Bone marrow (tissue), 2 donors: Measurements from ENCODE around the gene STK17A.
"Not testable (repeated sequence)": the region's sequence is repeated elsewhere in the genome, so short reads cannot be mapped to it uniquely, and the experiment has no call there.

Source experiments
- DNase-seq, 2 donors: peaks; one replicate each; lab custom pipeline; 2025; lab: John Stamatoyannopoulos, UW

STK17A gene

GRCh38 chr7:43568529-43568928 lies 14.4 kb upstream of the STK17A start:
- no peak for DNase-seq

DNA sequence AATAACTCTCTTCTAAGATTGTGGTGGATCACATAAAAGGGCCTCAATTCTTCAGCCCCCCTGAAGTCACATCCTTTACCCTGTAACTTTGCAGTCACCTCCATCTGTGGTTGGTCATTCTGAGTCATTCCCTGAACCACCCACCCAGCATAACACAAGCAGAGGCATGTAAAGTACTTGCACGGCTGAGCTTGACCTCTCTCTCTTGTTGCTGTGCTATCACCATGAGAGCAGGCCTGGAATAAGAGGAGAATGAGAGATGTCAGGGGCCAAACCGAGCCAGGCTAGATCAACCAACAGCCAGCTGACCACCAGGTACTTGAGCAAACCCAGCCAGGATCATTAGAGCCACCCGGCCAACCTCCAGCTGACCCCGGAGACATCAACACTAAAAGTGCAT lies 13.5 kb upstream of the STK17A start:
- no peak for DNase-seq

DNA sequence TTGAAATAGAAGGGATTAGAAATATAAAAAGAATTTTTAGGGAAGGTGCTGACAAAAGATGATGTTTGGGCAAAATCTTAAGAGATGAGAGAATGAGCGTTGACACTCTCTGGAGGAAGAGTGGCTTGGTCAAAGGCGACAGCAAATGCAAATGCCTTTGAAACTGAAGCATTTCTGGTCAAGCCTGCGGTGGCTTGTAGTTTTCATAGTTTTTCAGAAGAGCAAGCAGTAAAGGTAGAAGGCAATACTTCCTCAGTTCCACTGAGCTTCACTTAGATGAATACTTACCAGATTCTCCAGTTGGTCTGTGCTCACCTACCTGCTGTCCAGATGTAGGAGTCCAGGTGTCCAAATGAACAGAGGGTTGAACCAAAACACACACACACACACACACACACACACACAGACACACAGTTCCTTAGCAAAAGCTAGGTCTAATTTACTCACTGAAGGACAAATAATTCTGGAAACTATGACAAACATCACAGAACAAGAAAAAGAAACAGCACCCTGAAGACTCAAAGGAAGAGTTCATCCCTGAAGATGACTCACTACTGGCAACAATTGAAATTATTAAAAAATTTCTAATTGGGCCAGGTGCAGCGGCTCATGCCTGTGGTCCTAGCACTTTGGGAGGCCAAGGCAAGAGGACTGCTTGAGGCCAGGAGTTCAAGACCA lies 12.1 kb upstream of the STK17A start:
- DNase-seq: no peak

GRCh38 chr7:43572516-43573049 lies 10.3 kb upstream of the STK17A start:
- peak; percentile 9 to 94 for DNase-seq

GRCh38 chr7:43573832-43574231 lies 9.1 kb upstream of the STK17A start:
- DNase-seq: not testable (repeated sequence)

- no peak for DNase-seq
Observed at GRCh38 chr7:43575506-43575905, 7.4 kb upstream of the STK17A start.

DNA sequence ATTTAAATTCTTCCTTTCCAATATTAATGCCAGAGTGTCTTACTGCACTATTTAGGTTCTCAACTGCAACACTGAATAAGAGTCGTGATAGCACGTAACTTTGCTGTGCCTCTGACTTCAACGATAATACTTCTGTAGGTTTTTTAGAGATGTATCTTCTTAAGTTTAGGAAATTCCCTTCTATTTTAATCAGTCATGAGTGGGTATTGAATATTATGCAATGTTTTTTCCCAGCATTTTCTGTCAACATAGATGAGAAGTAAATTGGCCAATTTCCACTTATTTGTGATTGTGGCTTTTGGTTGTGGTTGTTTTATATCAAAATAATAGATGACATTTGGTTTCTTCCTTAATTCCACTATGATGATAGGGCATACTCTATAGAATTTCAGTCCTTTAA lies 6.7 kb upstream of the STK17A start:
- DNase-seq: no peak

DNA sequence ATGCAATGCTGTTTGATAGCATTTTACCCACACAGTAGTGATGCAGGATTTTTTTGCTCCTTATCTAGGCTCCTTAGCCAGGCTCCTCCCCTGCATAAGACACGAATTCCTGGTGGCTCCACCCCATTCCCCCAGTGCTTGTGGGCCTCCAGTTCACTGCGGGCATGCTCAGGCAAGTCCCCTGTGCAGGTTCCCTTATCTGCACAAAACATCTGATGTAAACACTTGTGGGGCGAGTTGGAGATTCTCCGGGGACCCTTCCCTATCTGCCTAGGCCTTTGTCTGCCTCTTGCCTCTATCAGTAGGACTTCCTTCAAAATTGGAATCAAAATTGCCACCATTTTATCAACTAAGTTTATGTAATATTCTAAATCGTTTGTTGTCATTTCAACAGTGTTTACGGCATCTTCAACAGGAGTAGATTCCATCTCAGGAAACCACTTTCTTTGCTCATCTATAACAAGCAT lies 5.4 kb upstream of the STK17A start:
- no peak for DNase-seq

GRCh38 chr7:43583424-43584194 lies 701 bp downstream of the STK17A start:
- DNase-seq: peak; percentile 22 to 82

GRCh38 chr7:43584195-43584586 lies 1.3 kb downstream of the STK17A start:
- DNase-seq: peak in 1 of 2 donors; percentile 35

- not testable (repeated sequence) for DNase-seq
Observed at GRCh38 chr7:43584733-43585132, 1.8 kb downstream of the STK17A start.

GRCh38 chr7:43585562-43585961 lies 2.7 kb downstream of the STK17A start:
- no peak for DNase-seq

DNA sequence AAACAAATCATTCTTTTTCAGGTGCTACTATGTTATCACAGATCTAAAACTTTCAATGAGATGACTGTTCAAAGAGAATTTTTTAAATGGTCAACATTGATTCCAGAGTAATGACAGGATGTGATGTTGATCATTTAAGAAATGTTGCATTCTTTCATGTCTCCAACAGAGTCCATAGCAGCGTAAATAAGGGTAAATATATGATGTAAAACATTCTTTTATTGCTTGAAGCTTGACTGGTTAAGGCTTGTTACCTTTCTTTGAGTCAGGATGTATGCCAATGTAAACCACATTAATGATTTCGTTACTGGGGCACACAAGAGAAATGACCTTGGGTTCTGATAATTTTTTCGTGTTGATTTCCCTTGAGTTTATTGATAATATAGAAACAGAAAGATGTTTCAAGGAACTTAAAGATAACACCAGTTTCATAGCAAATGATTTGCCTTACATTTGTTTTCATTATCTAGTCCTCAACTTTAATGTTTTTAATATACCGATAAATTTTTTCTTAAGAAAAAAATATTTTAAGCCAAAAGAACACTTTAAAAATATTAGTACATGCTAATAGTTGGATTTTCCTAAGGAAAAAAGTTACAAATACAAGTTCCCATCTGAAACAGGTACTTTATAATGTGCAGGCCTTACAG lies 3.5 kb downstream of the STK17A start:
- no peak for DNase-seq

DNA sequence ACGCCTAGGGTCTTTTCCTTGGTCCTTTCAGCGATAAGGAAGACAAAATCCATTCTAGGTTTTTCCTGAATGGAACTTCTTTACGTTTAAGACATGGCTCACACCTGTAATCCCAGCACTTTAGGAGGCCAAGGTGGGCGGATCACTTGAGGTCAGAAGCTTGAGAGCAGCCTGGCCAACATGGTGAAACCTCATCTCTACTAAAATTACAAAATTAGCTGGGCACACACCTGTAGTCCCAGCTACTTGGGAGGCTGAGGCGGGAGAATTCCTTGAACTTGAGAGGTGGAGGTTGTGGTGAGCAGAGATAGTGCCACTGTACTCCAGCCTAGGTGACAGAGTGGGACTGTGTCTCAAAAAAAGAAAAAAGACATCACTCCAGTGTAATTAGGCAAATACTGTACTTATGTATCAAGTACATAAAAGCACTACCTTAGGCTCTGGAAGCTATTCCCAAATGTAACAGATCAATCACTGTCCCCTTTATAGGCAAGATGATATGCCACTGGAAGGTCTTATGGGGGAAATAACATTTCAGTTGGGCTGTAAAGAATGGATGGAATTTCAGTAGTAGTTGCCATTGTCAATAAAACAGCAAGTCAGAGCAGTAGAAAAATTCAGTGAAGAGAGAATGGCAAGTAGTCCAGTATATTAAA lies 5.7 kb downstream of the STK17A start:
- DNase-seq: no peak

DNA sequence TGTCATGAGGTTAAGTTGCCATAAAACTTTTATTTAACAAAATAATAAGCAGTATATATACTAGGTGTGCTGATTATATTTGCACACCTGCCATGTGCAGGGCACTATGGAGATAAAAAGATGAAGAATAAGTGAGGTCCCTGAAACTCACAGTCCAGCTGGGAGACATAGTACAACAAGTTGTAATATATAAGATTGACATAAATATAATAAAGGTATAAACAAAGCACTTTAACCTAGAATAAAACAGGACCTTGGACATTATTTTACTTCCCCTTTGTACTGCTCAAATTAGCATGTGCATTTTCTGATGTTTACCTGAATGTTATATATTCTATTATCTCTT lies 6.2 kb downstream of the STK17A start:
- no peak for DNase-seq

DNA sequence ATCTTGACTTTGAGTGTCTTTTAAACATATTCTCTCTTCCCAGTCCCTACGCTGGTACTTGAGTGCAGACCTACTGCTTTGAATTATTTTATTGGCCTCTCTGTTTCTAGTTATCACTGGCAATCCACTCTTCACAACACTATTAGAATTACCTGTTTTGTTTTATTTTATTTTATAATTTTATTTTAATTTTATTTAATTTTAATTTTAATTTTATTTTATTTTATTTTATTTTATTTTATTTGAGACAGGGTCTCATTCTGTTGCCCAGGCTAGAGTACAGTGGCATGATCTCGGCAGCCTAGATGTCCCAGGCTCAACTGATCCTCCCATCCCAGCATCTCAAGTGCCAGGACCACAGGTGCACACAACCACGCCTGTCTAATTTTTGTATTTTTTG lies 6.8 kb downstream of the STK17A start:
- DNase-seq: no peak

DNA sequence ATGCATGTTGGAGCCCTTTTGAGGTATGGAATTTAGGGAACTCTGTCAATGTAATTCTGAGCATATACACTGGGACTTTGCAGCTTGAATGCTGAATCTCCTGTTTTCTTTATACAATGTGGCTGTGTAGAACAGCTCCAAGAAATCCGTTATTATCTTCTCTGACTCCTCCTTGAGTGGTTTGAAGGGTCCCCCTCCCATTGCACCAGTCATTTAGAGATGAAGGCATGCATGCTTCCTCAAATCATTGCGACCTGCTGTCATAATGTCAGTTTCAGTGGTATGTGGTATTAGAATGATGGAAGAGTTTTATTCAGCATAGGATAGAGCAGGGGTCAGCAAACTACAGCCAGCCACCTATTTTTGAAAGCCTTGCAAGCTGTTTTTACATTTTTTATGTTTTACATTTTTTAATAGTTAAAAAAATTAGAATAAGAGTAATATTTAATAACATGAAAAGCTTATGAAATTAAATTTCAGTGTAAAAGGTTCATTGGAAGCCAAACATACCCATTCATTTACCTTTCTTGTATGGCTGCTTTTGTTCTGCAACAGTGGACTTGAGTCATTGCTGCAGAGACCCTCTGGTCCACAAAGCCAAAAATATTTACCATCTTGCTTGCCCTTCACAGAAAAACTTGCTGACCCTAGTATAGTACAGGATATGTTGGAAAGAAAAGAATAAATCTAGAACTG lies 8.1 kb downstream of the STK17A start:
- no peak for DNase-seq

DNA sequence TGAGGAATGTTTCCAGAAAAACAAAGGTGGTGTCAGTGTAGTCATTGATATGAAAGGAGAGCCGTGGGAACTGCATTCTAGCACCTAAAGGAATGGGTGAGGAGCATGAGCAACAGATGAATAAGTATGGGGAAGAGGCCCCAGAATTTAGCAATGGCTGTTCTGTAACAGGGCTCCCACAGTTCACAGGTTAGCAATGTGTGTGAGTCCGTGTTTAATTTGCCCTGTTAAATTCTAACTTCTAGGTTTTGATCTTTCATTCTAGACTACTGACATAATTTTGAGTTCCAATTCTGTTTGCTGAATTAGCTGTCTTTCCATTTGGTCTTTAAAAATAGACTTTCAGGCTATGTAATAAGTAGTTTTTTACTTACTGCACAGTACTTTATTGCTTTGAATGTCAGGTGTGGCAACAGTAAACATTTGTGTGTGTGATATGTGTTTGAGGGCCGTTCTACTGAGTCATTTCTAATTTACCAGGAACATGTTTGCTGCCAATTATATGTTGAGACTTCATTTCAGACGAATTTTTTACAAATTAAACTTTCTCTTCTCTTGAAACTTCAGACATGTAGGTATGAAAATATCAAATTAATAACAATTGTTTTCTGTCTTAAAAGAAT lies 8.8 kb downstream of the STK17A start:
- no peak for DNase-seq

GRCh38 chr7:43592326-43592725 lies 9.4 kb downstream of the STK17A start:
- DNase-seq: no peak

DNA sequence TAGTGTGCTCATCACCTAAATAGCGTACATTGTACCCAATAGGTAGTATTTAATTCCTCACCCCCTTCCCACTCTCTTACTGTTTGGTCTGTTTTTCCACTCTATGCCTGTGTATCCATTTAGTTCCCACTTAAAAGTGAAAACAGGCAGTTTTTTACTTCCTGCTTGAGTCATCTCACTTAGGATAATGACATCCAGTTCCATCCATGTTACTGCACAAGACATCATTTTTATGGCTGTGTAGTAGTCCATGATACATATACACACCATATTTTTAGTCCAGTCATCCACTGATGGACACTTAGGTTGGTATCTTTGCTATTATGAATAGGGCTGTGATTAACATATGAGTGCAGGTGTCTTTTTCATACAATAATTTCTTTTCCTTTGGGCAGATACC lies 10.1 kb downstream of the STK17A start:
- DNase-seq: no peak

DNA sequence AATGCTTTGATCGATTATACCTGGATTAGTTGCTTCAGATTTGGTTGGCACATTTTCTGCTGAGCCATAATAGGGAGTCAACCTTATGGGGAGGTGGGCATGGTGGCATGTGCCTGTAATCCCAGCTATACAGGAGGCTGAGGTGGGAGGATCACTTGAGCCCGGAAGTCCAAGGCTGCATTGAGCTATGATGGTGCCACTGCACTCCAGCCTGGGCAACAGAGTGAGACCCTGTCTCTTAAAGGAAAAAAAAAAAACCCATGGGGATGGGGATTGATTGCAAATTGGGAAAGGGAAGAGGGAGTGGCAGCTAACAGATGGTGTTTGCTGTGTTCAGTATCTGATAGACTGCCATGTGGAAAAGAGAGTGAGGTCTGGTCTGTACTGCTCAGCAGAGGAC lies 11.1 kb downstream of the STK17A start:
- DNase-seq: no peak
